Activated CD4-positive, alpha-beta T cell treated with anti-CD3 and anti-CD28 coated beads, Interleukin-2, amount 10 ng/mL, durations not matched to agents 7 days and 5 days (primary cell): ENCODE results near the gene MAPK1IP1L. TPM values are rescaled to one million over a fixed set of nuclear protein-coding genes. Genes with fewer than 3 reads are reported as not detected.
"Not testable (repeated sequence)": the region's sequence is repeated elsewhere in the genome, so short reads cannot be mapped to it uniquely, and the experiment has no call there.

Experiments used
- CTCF ChIA-PET: fragments of 350-600 bp; sonication (Branson Sonifier 250); formaldehyde crosslinking; loops from one replicate; lab custom pipeline; 2021; ENCODE audit warnings: antibody characterized with exemption; lab: Charles Lee
- POLR2A ChIA-PET: fragments of 350-600 bp; sonication (Branson Sonifier 250); formaldehyde crosslinking; loops from one replicate; lab custom pipeline; 2021; ENCODE audit warnings: antibody characterized with exemption; lab: Charles Lee
- DNase-seq: peaks from one replicate; pipeline ENCODE4 v3.0.0-alpha.2; 2020
- H3K27ac Mint-ChIP-seq: one replicate; pipeline ENCODE4 v1.8.0; 2021; ENCODE audit warnings: mild to moderate bottlenecking, moderate library complexity, mixed read lengths
- H3K27me3 Mint-ChIP-seq: one replicate; pipeline ENCODE4 v1.8.0; 2021; ENCODE audit warnings: mixed read lengths
- H3K36me3 Mint-ChIP-seq: one replicate; pipeline ENCODE4 v1.8.0; 2021; ENCODE audit warnings: low read depth, mixed read lengths
- H3K4me1 Mint-ChIP-seq: one replicate; pipeline ENCODE4 v1.8.0; 2021; ENCODE audit warnings: mixed read lengths
- H3K4me3 Mint-ChIP-seq: one replicate; pipeline ENCODE4 v1.8.0; 2021; ENCODE audit warnings: mild to moderate bottlenecking, moderate library complexity, mixed read lengths
- H3K9me3 Mint-ChIP-seq: one replicate; pipeline ENCODE4 v1.8.0; 2021; ENCODE audit warnings: mixed read lengths
- total RNA-seq, 2 experiments: library from RNA; stranded (reverse); gene quantifications; one replicate each; pipeline ENCODE4 v1.2.3, GENCODE V29; 2021

Gene MAPK1IP1L
- 100 to 1,000 TPM in 1 of 2 experiments, 10 to 100 TPM in 1; 94.3 to 118 TPM for total RNA-seq

DNA sequence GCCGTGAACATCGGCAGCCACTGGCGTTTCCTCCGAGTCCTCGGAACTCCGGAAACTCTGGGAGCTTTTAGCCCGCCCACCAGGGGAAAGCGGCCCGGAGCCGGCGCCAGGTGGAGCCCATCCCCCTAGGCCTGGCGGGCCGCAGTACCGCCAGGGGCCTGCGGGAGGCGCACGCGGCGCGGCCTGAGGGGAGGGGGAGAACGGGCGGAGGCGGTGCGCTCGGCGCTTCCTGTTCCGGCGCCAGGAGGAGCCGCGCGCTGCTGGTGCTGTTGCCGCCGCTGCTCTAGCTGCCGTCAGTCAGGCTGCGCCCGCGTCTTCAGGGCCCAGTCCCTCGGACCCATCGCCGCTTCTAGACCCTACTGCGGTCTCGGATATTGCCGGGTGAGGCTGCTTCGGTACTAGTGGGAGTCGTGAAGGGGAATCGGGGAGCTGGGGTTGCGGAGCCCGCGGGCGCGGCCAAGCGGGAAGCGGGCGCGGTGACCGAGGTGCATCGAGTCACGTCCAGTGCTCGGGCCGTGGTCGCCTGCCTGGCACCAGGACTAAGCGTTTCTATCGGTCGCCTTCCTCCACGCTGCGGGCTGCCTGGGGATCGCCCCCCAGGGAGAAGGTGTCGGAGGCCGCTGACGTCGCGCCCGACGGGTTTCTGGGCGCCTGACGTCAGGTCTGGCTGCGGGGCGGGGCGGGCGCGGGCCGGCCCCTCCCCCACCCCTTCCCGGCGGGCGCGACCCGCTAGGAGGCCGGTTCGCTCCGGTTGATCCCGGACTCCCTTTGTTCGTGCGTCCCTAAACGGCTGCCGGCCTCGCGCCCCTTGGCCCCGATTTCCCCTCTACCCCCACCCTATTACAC lies at the start of gene MAPK1IP1L:
Gene MAPK1IP1L, plus strand, starts transcription at position 225 of the 846 bp plus-strand sequence. CDS start 10,037 bp downstream, outside the sequence.
- no peaks in the 10 kb centered on the region for H3K27me3 Mint-ChIP-seq
- peak; percentile 88 for DNase-seq
- CTCF ChIA-PET = interaction anchor here (0.6 to 3.3 kb wide), 50 partner anchors 9 to 529 kb away, joined by 3 to 29 read pairs (median 4); partner anchors contain the start of genes GCH1, SOCS4 and WDHD1
- POLR2A ChIA-PET = interaction anchor here (0.6 to 0.7 kb wide), 3 partner anchors 60 to 486 kb away, joined by 3 to 5 read pairs (median 3); no protein-coding TSS in a partner anchor
- peaks cover 30% of the 10 kb centered on the region for H3K36me3 Mint-ChIP-seq
- H3K4me1 Mint-ChIP-seq = peaks cover 40% of the 10 kb centered on the region
- H3K27ac Mint-ChIP-seq = peak within 1 kb of the TSS; percentile 91
- H3K9me3 Mint-ChIP-seq = no peaks in the 10 kb centered on the region
- H3K4me3 Mint-ChIP-seq = peak within 1 kb of the TSS; percentile 86

DNA sequence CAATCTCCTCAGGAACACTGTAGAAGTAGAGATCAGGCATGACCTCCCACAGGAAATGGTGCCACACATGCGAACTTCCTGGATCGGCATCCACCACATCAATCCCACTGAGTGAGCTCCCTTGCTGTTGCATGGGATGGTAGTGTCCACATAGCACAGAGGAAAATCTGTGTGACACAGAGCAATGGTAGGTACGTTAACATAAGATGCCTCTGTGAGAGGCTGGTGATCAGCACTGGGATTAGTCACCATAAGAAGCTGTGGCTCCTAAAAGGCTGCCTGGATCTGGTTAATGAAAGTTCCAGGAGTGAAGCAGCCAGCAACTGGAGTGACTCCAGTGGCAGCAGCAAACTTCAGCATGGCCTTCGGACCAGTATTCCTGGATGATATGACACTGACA lies 46.4 kb upstream of the MAPK1IP1L start:
- H3K9me3 Mint-ChIP-seq = no peaks in the 10 kb centered on the region
- CTCF ChIA-PET = interaction anchor here (0.6 to 1.3 kb wide), 2 partner anchors 11 to 40 kb away, joined by 3 read pairs; no protein-coding TSS in a partner anchor
- POLR2A ChIA-PET = no interaction called here
- no peaks in the 10 kb centered on the region for H3K27me3 Mint-ChIP-seq
- peaks cover 10% of the 10 kb centered on the region for H3K4me1 Mint-ChIP-seq
- peaks cover 45% of the 10 kb centered on the region for H3K36me3 Mint-ChIP-seq
- H3K4me3 Mint-ChIP-seq = no peak overlapping the region
- no peak for DNase-seq
- H3K27ac Mint-ChIP-seq = no peak overlapping the region

DNA sequence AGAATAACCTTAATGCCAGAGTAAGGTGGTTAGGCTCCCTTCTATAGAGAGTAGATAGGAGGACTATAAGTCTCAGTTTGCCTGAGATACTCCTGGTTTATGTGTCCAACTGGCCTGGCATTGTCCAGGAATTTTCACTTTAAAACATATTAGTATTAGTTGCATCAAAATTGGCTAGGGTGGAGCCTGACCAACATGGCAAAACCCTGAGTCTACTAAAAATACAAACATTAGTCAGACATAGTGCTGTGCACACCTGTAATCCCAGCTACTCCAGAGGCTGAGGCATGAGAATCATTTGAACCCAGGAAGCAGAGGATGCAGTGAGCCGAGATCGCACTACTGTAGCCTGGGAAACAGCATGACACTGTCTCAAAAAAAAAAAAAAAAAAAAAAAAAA lies 36.4 kb upstream of the MAPK1IP1L start:
- Mint-ChIP-seq H3K4me3 (no peak overlapping the region), H3K36me3 (peaks cover 44% of the 10 kb centered on the region), H3K9me3 (no peaks in the 10 kb centered on the region), H3K27me3 (no peaks in the 10 kb centered on the region), H3K27ac (no peak overlapping the region), H3K4me1 (peaks cover 5% of the 10 kb centered on the region)
- DNase-seq = no peak
- ChIA-PET CTCF (interaction anchor here (0.7 to 1.1 kb wide), 2 partner anchors 11 to 116 kb away, joined by 3 read pairs; partner anchors contain the start of genes SOCS4 and WDHD1), POLR2A (interaction anchor here (0.6 kb wide), 1 partner anchor 57 kb away, joined by 6 read pairs; no protein-coding TSS in a partner anchor)

DNA sequence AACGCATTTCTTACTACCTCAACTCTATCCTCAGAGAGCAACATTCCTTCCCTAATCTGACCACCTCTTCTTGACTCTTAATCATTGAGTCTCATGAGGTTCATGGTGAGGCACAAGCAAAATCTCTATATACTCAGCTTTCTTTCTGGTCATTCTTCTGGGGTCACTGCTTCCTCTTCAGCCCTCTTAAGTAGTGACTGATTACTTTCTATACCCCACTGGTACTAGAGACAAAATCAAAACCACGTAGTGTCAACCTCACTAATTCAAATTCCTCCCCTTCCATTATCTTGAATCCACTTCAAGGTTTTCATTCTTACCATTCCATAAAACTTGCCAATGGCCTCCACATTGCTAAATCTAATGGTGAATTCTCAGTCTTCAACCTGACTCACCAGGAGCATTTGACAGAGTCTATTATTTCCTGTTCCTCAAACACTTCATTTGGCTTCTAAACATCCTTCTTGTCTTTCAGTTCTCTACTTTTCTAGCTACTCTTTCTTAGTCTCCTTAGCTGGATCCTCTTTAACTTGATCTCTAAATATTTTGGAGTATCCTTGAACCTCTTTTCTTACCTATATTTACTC lies 31.4 kb upstream of the MAPK1IP1L start:
- DNase-seq = no peak
- peaks cover 28% of the 10 kb centered on the region for H3K4me1 Mint-ChIP-seq
- H3K27me3 Mint-ChIP-seq = no peaks in the 10 kb centered on the region
- POLR2A ChIA-PET = no interaction called here
- H3K36me3 Mint-ChIP-seq = peaks cover 40% of the 10 kb centered on the region
- CTCF ChIA-PET = interaction anchor here (0.9 to 1.1 kb wide), 3 partner anchors 8 to 31 kb away, joined by 3 to 4 read pairs (median 3); no protein-coding TSS in a partner anchor
- H3K9me3 Mint-ChIP-seq = no peaks in the 10 kb centered on the region
- no peak overlapping the region for H3K27ac Mint-ChIP-seq
- no peak overlapping the region for H3K4me3 Mint-ChIP-seq

DNA sequence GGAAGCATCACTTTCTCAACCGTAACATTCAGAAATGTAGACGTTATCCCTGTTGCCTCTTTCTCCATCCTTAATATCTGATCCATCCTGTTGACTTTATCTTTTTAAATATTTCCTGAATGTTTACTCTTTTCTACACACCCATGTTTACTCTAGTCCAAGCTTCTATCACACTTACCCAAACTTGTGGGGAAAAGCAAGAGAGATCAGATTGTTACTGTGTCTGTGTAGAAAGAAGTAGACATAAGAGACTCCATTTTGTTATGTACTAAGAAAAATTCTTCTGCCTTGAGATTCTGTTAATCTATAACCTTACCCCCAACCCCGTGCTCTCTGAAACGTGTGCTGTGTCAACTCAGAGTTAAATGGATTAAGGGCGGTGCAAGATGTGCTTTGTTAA lies 27.1 kb upstream of the MAPK1IP1L start:
- POLR2A ChIA-PET, H3K27ac Mint-ChIP-seq, CTCF ChIA-PET, H3K27me3 Mint-ChIP-seq, DNase-seq, H3K9me3 Mint-ChIP-seq, H3K4me3 Mint-ChIP-seq: not testable (repeated sequence)
- Mint-ChIP-seq H3K4me1 (peaks cover 56% of the 10 kb centered on the region), H3K36me3 (peaks cover 25% of the 10 kb centered on the region)

DNA sequence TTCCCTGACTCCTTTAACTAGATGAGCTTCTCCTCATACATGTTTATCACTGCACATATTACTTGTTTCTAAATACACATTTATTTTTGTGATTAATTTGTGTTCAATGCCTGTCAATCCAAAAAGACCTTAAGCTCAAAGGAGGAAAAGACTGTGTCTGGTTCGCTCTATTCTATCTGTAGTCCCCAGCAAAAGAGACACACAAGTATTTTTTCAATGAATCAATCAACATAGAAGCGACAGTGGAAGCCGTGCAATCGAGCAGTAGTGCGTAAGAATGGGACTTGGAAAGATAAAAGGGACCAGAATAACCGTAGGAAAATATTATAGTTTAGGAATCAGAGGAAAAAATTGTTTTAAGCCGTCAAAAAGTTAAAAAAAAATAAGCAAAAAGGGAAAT lies 25.5 kb upstream of the MAPK1IP1L start:
- POLR2A ChIA-PET = no interaction called here

DNA sequence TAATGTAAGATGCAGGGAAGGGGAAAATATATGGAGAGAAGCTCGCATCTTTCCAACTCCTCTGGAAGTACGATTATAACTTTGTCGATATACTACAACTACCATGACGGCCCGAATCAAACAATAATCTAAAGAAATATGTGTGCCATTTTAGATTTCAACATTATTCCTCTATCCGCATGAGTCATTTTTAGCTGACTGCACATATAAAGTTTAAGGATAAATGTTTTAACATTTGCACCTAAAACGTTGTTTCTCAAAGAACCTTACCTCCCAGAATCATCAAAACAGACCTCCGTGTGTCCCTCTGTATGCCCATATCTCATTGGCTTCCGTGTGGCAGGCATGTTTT lies 25.0 kb upstream of the MAPK1IP1L start:
- Mint-ChIP-seq H3K4me1 (peaks cover 56% of the 10 kb centered on the region), H3K9me3 (no peaks in the 10 kb centered on the region), H3K27me3 (no peaks in the 10 kb centered on the region), H3K27ac (peak overlapping the region; percentile 95), H3K36me3 (peaks cover 21% of the 10 kb centered on the region), H3K4me3 (peak overlapping the region; percentile 91)
- ChIA-PET CTCF (interaction anchor here (0.6 to 3.5 kb wide), 12 partner anchors 10 to 544 kb away, joined by 3 to 29 read pairs (median 4); partner anchors contain the start of genes GCH1 and MAPK1IP1L), POLR2A (no interaction called here)
- no peak for DNase-seq

More for the DNA sequence above, 25.5 kb upstream of the MAPK1IP1L start:
- peaks cover 19% of the 10 kb centered on the region for H3K36me3 Mint-ChIP-seq
- H3K27ac Mint-ChIP-seq = peak overlapping the region; percentile 95
- CTCF ChIA-PET = interaction anchor here (0.6 to 2.1 kb wide), 6 partner anchors 11 to 40 kb away, joined by 3 to 5 read pairs (median 4); no protein-coding TSS in a partner anchor
- no peaks in the 10 kb centered on the region for H3K27me3 Mint-ChIP-seq
- peaks cover 56% of the 10 kb centered on the region for H3K4me1 Mint-ChIP-seq
- DNase-seq = no peak
- no peaks in the 10 kb centered on the region for H3K9me3 Mint-ChIP-seq
- peak overlapping the region; percentile 91 for H3K4me3 Mint-ChIP-seq

DNA sequence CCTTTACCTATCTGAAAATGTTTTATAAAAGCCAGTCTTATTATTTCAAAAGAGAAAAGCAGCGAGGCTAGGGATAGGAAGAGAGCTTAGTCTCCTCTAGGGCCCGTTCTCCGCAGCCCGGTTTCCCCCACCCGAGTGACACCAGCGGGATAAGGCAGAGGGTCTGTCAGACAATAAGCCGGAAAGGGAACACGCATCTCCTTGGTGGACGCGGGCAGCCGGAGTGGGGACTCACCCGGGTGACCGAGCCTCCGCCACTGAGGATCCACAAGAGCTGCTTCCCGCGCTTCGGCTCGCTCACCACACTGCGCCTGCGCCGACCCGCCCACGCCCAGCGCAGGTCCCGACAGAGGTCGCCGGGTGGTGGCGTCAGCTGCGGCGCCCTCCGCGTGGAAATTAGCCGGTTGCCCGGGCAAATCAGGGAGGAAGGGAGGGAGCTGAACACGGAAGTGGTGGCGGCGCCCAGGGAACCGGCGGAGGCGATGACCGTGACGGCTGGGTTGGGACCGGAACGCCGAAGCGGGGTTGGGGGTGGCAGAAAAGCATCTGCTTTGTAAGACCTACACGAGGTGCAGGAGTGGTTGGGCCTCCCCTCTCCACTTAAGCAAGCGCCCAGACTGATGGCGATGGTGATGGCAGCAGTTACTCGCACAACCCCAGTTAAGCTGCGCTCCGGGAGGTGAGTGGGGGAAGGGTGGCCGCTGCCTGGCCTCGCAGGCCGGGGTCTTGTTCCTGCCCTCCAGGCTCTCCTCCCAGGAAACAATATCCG lies 24.5 kb upstream of the MAPK1IP1L start, which contains the start of the genes SOCS4 and WDHD1:
Gene SOCS4, plus strand, starts transcription at position 444 of the 769 bp plus-strand sequence. CDS start 15,806 bp downstream, outside the sequence.
Gene WDHD1, minus strand, starts transcription at position 307 of the 769 bp plus-strand sequence. CDS start 312 bp downstream, outside the sequence.
- POLR2A ChIA-PET = no interaction called here
- Mint-ChIP-seq H3K4me1 (peaks cover 53% of the 10 kb centered on the region), H3K27ac (peak within 1 kb of the TSS; percentile 95)

DNA sequence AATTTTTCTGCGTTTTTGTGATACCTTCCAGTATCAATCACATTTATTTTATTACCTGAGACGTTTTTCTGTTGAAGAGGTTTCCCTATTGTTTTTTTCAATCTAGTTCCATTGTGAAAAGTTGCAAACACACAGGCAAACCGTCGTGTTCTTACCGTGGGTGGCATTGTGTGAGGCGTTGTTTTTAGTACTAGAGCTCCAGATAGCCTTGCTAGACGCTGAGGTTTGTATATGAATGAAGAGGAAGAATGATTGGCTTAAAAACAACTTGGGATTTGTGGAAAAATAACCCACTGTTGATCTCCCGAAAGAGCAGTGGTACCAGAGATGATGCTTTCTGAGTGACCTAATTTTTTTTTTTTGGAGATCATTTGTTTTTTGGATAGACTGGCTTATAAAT lies 23.4 kb upstream of the MAPK1IP1L start:
- no peak for DNase-seq
- peaks cover 12% of the 10 kb centered on the region for H3K36me3 Mint-ChIP-seq
- H3K4me1 Mint-ChIP-seq = peaks cover 53% of the 10 kb centered on the region
- H3K27me3 Mint-ChIP-seq = no peaks in the 10 kb centered on the region
- peak overlapping the region; percentile 91 for H3K4me3 Mint-ChIP-seq
- H3K27ac Mint-ChIP-seq = peak overlapping the region; percentile 95
- POLR2A ChIA-PET = no interaction called here
- H3K9me3 Mint-ChIP-seq = no peaks in the 10 kb centered on the region
- CTCF ChIA-PET = interaction anchor here (0.6 to 3.5 kb wide), 4 partner anchors 9 to 488 kb away, joined by 3 to 29 read pairs (median 3); partner anchors contain the start of gene MAPK1IP1L

More for the DNA sequence above, 24.5 kb upstream of the MAPK1IP1L start, which contains the start of the genes SOCS4 and WDHD1:
- peak; percentile 96 for DNase-seq
- H3K9me3 Mint-ChIP-seq = no peaks in the 10 kb centered on the region
- H3K36me3 Mint-ChIP-seq = peaks cover 18% of the 10 kb centered on the region
- peak within 1 kb of the TSS; percentile 91 for H3K4me3 Mint-ChIP-seq
- CTCF ChIA-PET = interaction anchor here (0.6 to 3.5 kb wide), 14 partner anchors 9 to 543 kb away, joined by 3 to 29 read pairs (median 3); partner anchors contain the start of genes GCH1 and MAPK1IP1L
- H3K27me3 Mint-ChIP-seq = no peaks in the 10 kb centered on the region

DNA sequence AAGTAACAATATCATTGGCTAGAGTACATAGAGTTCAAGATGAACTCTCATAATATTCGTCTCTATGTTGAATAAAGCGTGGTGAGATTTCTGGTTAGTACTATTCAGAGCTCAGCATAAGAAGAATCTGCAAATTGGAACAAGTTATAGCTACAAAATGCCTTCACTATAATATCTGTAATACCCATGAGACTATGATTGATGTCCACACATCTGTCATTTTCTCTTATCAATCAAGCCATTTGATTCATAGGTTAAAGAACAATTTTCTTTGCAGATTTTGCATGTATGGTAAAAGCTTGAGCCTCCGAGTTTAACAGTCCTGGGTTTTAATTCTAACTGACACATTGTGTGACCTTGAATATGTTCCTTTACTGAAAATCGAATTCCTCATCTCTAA lies 23.0 kb upstream of the MAPK1IP1L start:
- DNase-seq = no peak
- CTCF ChIA-PET = interaction anchor here (1.0 to 3.5 kb wide), 3 partner anchors 9 to 22 kb away, joined by 3 to 29 read pairs (median 3); partner anchors contain the start of gene MAPK1IP1L
- H3K27me3 Mint-ChIP-seq = no peaks in the 10 kb centered on the region
- peak overlapping the region; percentile 91 for H3K4me3 Mint-ChIP-seq
- peaks cover 10% of the 10 kb centered on the region for H3K36me3 Mint-ChIP-seq
- H3K4me1 Mint-ChIP-seq = peaks cover 52% of the 10 kb centered on the region
- POLR2A ChIA-PET = no interaction called here
- H3K9me3 Mint-ChIP-seq = no peaks in the 10 kb centered on the region
- H3K27ac Mint-ChIP-seq = peak overlapping the region; percentile 20

DNA sequence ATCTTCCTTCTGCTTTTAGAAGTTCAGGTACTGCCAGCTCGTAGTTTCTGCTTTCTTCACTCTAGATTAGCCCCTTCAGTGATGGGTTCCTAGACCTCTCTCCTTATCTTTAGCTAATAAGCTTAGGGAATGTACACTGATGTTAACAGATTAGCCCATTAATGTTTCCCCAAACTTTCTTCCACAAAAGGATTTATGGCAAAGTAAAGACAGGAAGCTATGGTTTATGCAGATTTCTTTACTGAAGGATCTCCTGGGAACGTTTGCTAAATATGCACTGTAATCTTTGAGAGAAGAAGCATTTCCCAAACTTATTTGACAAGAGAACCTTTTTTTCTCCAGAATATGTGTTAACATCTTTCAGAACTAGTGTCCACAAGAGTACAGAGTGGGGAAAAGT lies 20.3 kb upstream of the MAPK1IP1L start:
- Mint-ChIP-seq H3K36me3 (peaks cover 18% of the 10 kb centered on the region), H3K4me1 (peaks cover 35% of the 10 kb centered on the region)

More for the DNA sequence above, 20.3 kb upstream of the MAPK1IP1L start:
- ChIA-PET CTCF (interaction anchor here (1.2 to 1.4 kb wide), 2 partner anchors 20 to 21 kb away, joined by 3 to 7 read pairs; partner anchors contain the start of gene MAPK1IP1L), POLR2A (no interaction called here)
- H3K9me3 Mint-ChIP-seq = no peaks in the 10 kb centered on the region
- H3K27ac Mint-ChIP-seq = no peak overlapping the region
- no peak overlapping the region for H3K4me3 Mint-ChIP-seq
- no peak for DNase-seq
- no peaks in the 10 kb centered on the region for H3K27me3 Mint-ChIP-seq
